HG03354 (cell line): ENCODE results near the gene OR52E5.

Source experiments
- ATAC-seq: cut with Tn5 transposase; IDR thresholded peaks from one replicate; pipeline ENCODE4 v1.9.1; 2021; ENCODE audit warnings: mild to moderate bottlenecking; ENCODE audit not compliant: unreplicated experiment, poor library complexity, severe bottlenecking

The OR52E5 gene

DNA sequence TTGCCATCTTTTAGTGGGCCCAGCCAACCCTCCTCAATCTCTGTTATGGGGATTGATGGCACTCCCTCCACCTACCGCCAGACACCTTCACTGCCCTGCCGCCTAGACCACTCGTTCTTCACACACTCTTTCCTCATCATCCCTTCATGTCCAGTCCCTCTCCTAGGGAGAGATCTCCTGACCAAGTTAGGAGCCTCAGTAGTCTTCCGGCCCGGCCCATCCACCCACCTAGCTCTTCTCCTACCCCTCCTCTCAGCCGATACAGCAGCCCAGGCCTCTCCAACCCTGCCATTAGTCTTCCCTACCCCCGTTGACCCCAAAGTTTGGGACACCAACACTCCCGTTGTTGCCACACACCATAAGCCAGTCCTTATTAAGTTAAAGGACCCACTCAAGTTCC is 38.1 kb downstream of the OR52E5 start:
- no peak for ATAC-seq

DNA sequence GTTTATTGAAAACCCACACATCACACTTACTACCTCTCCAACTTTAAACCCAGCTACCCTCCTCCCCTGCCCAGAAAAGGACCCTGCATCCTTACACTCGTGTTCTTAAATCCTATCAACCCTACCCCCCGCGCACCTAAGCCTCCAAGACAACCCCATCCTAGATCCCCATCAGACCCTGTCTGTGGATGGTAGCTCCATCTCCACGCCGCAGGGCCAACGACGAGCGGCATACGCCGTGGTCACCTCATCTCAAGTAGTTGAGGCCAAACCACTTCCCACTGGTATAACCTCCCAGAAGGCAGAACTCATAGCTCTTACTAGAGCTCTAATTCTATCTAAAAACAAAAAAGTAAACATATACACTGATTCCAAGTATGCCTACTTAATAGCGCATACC is 39.7 kb downstream of the OR52E5 start:
- ATAC-seq = no peak

DNA sequence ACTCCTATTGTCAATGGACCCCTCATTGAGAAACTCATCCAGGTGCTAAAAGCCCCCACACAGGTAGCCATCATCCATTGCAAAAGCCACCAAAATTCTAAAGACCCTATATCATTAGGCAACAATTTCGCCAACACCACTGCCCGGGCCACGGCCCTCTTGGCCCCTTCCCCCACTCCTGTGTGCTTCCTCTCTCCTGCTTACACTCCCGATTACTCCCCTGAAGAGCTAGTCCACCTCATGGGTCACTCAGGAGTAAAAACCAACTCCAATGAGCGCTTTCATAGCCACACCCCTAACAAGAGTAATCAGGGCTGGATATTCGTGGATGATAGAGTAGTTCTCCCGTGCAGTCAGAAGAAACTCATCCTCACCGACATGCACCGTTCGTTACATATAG is 40.1 kb downstream of the OR52E5 start:
- no peak for ATAC-seq

DNA sequence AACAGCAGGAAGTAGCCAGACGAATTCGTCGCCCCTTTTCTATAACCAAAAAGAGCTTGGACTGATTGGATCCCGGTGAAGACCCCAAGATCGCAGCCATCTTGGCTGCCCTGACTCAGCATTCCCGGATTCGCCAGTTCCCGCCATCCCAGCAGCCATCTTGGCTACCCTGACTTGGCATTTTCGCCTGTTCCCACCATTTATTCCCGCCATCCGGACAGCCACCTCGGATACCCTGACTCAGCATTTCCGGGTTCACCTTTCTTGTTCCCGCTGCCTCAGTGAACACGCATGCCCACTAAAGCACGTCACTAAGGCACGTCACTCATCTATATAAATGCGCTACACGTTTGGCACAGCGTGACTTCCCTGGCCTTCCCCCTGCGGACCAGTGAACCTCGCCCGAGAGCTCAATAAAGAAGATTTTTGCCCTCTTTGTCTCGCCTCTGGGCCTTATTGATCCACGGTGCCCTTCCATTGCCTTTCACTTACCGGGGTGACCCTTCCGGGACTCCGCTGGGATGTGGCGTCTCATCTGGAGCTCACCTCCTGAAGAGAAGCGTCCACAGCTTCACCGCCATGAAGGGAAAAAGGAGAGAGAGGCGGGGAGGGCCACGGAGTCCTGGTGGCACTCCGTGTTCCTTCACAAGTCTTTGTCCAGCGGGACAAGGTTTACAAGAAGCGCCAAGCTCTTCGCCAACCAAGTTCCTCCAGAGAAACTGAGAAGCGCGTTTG is 45.0 kb downstream of the OR52E5 start:
- no peak for ATAC-seq

DNA sequence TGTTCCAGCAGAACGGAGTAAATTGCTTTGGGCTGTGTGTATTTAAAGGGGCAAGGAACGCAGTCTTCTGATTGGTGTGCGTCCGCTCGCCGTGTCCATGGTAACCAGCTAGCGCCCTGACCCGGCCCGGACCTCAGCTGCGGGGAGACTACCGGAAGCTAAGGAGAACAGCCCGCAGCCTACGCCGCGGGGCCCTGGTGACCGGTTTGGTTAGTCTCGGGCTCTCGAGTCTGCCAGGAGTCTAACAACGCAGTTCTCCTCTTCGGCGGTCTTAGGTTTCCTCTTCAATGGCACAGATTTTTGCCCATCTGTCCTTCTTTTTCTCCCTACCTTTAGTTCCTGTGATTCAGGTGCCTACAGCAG is 45.6 kb downstream of the OR52E5 start:
- no peak for ATAC-seq

GRCh38 chr11:5940748-5941147 is 47.7 kb downstream of the OR52E5 start:
- no peak for ATAC-seq

- ATAC-seq = no peak
These were observed 48.9 kb downstream of the OR52E5 start, which contains the start of gene OR56A3 for GRCh38 chr11:5941951-5942350. OR56A3 (plus strand) TSS chr11:5942251; CDS start chr11:5947347, 5,096 bp downstream.
